Activated CD8-positive, alpha-beta memory T cell treated with anti-CD3 and anti-CD28 coated beads, Interleukin-2, amount 50 U/mL, for 1 hour (primary cell): ENCODE results near the gene AUTS2.

Experiments
- DNase-seq: peaks from one replicate; pipeline ENCODE4 v3.0.0-alpha.2; 2020; ENCODE audit errors: extremely low read depth

AUTS2 gene

DNA sequence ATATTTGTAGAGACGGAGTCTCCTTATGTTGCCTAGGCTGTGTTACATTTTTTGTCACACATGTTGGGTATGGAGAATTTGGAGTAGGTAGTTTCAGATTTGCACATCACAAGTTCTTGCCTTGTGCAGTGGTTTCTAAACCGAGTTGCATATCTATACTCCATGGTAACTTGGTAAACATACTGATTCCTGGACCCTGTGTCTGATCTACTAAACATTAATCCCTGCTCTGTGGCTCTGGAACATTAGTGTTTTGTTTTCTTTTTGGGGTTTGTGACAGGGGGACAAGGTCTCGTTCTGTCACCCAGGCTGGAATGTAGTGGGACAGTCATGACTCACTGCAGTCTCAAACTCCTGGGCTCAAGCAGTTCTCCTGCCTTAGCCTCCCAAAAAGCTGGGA, 24.7 kb downstream of the AUTS2 start:
- DNase-seq: no peak

DNA sequence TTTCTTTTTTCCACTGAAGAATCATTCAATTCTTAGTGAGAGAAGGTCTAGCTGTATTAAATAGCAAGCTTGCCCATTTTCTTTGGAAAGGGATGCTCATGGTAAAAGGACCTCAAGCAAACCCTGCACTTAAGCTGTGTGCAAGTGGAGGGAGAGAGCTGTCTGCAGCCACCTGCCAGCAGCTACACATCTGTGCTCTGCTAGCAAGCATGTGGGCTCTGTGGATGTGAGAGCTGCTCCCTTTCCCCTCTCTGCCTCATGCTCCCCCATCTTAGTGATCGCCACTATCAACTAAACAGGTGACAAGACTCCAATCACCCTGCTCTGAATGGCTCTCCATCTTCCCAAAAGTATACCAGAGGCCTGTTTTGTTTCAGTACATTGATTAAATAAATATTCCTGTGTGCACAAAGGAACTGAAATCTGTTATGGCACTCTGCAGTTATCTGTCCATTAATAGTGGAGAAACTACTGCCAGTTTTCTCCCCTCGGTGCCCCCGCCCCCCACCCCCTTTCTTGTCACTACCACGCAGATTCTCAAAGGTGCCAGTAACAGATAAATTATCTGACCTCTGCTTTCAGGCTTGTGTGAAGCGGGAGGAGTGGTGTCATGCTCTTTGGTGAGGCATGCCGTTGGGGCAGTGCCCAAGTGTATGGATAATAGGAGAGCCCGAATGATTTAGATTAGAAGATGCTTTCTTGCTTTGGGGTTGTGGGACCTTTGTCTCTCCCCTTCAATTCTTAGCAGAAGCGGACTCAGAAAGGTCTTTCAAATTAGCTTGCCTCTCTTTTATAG, 26.4 kb downstream of the AUTS2 start:
- DNase-seq: no peak

GRCh38 chr7:69625238-69625637, 27.0 kb downstream of the AUTS2 start:
- DNase-seq: no peak

DNA sequence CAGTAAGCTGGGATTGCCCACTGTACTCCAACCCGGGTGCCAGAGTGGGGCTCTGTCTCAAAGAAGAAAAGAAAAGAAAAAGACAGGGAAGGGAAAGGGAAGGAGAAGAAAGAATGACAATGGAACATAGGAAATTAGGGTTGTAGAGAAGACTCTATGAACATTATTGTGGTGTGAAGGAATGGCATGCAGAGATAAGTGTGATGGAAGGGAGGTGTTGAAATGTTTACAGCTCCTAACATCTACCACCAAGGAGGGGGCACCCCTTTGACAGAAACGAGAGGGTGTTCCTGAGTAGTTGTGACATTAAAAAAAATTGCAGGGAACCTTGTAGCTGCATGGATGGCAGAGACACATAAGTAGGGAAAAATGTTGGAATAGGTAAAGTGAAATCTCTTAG, 27.5 kb downstream of the AUTS2 start:
- DNase-seq: no peak

DNA sequence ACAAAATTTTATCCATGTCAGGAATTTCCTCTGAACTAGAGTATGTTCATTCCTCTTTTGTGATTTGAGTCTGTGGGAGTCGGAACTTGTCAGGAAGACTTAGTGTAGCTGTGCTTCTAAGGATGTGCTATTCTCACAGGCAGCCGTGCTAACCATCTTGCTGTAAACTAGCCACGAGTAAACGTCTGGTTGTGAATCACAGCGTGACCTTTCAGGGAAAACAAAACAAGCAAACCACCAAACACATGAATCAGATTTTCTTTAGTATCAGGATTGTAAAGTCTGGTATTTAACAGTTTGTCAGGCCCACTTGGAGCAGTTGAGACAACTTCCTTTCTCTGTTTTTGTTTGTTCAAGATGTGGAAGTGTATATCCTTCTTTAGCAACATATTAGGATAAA, 32.0 kb downstream of the AUTS2 start:
- no peak for DNase-seq

GRCh38 chr7:69631131-69631530, 32.9 kb downstream of the AUTS2 start:
- DNase-seq: no peak

DNA sequence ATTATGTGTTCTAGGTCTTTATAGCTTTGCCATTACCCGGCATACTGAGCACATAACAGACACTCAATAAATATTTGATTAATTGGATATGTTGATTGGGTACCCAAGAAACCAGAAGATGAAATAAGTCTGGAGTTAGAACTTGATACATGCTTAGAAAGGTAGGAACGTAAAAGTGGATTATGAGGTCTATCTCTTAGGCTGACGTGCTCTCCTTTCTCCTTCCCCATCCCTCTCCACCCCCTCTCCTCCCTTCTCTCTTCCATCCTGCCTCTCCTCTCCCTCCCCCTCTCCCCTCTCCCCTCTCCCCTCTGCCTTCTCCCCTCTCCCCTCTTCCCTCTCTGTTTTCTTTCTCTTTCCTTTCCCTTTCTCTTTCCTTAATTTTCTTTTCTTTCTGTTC, 34.0 kb downstream of the AUTS2 start:
- no peak for DNase-seq

GRCh38 chr7:69633122-69633831, 35.0 kb downstream of the AUTS2 start:
- no peak for DNase-seq

GRCh38 chr7:69635555-69636185, 37.4 kb downstream of the AUTS2 start:
- DNase-seq: no peak

DNA sequence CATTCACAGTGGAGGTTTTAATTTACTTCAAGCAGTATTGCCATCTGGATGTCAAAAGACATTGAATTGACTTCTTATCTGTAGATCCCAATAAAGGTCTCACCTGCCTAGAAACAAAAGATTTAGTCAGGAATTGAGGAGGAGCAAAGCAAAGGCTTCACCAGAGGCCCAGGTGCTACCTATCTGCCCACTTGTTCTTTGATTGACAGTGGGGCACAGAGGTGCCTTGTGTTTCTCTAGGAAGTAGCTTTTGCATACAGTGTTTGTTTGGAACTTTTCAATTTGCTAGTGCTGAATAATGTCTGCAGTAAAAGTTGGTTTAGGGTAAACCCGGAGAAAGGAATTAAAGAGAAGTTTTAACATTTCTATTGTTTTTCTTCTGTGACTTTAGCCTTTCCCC, 40.4 kb downstream of the AUTS2 start:
- DNase-seq: no peak

DNA sequence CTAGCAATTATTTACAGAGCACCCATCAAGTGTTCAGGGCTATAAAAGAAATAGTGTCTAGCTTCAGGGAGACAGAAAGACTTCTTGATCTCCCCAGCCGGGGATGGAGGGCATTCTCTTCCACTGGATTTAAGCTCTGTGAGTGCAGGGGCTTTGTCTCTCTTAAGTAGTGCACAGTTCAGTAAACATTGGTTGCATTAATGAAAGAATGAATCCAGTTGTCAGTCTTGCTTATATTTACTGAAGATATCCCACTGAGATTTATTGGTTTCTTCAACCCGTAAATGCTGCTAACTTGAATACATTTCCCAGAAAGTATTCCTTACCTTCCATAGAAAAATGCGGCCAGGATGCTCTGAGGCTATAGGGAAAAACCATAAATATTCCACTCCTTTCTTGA, 41.9 kb downstream of the AUTS2 start:
- DNase-seq: no peak

DNA sequence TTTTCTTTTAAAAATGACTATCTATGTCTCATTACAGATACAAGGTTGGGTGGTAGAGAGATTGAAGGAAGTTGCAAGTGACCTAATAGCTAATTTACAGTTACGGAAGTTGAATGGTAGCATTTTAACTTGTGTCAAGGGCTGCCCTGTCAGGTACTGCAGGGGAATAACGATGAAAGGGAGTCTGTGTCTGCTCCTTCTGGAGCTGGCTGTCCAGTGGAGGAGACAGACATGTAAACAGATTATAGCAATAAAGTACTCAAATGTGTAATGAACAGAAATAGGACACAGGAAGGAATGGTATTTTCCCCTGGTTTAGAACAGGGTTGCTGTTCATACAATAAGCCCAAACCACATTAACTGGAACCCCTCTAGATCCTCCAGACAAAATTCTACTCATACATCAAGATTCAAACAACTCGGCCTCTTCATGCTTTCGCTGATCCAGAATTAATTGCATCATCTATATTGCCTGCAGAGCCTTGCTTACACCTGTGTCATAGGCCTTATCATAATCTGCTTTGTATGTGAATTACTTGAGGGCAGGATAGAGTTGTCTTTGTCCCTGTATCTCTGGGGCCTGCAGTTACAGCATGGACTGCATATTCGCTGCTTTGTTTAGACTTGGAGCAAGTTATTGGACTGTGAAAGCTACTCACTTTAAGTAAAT, 42.8 kb downstream of the AUTS2 start:
- no peak for DNase-seq

- no peak for DNase-seq
Observed at GRCh38 chr7:69643265-69643664, 45.0 kb downstream of the AUTS2 start.

DNA sequence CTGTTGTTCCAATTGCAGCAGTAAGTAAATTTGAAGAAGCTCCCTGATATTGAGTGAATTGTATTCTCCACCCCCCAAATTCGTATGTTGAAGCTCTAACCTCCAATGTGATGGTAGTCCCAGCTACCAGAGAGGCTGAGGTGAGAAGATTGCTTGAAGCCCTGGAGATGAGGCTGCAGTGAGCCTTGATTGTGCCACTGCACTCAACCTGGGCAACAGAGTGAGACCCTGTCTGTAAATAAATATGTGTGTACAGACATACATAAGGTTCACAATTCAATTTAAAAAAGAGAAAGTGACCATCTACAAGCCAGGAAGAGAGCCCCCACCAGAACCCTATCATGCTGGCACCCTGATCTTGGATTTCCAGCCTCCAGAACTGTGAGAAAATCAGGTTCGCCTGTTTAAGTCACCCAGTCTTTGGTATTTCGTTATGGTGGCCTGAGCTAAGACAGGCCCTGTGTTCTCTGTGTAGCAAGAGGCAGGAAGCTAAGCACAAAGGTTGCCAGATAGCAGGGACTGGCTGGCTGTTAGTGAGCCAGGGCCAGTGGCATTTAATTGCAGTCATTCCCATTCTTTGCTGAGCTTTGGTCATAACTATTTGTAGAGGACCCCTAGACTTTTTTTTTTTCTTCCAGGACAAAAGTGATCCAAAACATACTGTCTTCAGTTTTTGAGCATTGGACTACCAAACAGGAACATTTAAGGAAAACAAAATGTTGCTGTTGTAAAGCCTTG, 45.6 kb downstream of the AUTS2 start:
- no peak for DNase-seq

DNA sequence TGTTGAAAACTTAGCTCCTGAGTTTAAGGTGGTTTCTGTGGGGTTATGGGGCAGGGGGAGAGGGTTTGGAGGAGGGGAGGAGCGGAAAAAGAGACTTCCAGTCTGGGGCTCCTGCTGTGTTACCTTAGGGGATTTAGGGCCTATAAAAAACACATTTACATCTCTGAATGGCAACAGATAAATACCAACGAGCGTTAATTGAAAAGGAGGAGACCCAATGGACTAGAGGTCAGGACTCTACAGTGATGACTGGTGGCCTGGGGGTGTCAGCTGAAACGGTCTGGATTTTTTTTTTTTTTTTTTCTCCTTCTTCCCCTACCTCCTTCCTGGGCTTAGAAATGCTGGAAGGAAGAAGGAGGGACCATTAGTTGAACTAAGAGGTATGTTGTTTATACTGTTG, 47.4 kb downstream of the AUTS2 start:
- DNase-seq: no peak

DNA sequence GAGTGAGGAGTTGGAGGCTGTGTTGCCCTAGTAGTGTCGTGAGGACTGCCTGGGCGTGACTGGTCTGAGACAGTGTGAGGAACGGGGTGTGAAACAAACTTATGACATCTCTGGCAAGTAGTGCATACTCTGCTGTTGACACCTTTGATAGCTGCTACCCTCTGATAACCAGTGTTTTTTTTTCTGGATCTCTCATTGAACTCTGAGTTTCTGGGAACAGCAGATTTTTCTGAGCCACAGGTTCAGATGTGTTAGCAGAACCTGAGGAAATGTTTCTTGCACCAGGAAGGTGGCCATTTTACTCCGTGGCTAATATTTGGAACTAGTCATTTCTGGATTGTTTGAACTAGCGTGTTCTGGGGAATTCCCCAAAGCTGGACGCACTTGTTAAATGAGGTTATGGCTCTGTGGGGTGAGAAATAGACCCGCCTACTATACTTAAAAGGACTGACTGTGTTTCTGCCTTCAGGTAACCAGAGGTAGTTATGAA, 52.9 kb downstream of the AUTS2 start:
- no peak for DNase-seq

- DNase-seq: no peak
Observed at GRCh38 chr7:69652947-69653701, 54.8 kb downstream of the AUTS2 start.

GRCh38 chr7:69653806-69654205, 55.5 kb downstream of the AUTS2 start:
- DNase-seq: no peak

- DNase-seq: no peak
Observed at GRCh38 chr7:69654381-69654780, 56.1 kb downstream of the AUTS2 start.

DNA sequence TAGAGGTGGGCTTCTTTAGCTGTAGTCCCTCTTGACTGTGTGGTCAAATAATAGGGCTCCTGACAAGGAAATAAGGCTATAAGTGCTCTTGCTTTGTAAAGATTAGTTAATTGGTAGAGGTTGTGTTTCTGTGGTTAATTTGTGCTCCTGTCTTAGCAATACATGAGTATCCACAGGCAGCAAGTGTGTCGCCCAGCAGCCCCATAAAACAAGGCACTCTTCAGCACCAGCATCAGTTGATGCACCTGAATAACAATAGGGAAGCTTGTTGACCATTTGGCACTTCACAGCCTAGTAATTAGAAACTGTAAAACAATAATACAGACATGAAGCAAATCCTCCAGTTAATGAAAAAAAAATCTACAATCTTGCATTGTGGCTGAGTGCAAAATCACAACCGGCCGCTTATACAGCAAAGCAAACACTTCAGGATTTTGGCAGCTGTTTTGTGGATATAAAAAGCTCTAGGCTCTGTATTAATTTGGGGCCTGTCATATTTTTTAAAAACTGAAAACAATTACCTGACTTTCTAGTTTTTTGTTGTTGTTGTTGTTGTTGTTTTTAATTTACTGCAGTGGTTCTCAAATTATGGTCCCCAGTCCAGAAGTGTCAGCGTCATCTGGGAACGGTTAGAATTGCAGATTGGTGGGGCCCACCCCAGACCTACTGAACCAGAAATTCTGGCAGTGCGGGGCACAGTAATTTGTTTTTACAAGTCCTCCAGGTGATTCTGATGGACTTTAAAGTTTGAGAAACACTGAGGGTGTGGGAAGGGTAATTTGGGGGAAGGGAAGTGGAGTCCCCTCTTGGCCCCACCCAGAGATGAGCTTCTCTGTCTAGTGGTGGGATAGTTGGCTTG, 56.8 kb downstream of the AUTS2 start:
- DNase-seq: no peak
